HG03558 (cell line): Measurements from ENCODE around the gene GRID1.

Experiments used
- ATAC-seq: cut with Tn5 transposase; IDR thresholded peaks from one replicate; pipeline ENCODE4 v1.9.1; 2021; ENCODE audit warnings: moderate number of reproducible peaks; ENCODE audit not compliant: unreplicated experiment; ENCODE audit errors: extremely low read depth

The GRID1 gene

DNA sequence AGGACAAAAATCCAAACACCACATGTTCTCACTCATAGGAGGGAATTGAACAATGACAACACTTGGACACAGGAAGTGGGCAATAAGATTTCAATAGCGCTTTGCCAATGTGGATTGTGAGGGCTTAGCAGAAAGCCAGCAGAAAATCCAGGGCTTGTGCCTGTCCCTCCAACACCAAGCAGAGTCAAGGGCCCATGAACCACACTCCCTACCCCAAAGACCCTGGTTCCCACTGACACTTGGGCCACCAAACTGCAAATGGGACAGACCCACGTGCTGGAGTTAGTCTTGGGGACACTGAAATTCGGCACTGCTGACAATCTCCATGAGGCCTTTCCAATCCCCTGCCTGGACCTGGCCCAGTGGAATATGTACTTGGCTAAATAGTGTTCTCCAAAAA lies 67.0 kb downstream of the GRID1 start:
- ATAC-seq, result no peak

DNA sequence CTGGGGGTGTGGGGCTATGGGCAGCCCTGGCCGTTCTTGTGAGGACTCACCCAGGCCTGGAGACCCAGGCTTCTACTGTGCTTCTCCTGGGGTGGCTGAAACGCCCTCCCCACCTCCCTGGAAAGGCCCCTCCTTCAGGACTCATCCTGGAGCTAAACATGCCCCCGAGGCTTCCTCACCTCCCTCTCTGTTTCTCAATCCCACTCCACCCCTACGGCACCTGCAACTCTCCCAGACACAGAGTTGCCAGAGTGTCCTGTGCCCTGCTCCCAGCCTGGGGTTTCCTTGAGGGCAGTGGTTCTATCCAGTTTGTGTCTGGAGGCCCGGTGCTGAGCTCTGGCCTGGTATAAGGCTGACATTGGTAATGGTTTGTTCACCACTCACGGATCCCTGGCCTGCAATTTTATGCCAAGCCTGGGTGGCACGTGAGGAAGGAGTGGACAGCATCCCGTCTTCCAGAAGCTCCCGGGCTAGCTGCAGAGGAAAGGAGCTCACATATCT lies 68.0 kb downstream of the GRID1 start:
- no peak for ATAC-seq

DNA sequence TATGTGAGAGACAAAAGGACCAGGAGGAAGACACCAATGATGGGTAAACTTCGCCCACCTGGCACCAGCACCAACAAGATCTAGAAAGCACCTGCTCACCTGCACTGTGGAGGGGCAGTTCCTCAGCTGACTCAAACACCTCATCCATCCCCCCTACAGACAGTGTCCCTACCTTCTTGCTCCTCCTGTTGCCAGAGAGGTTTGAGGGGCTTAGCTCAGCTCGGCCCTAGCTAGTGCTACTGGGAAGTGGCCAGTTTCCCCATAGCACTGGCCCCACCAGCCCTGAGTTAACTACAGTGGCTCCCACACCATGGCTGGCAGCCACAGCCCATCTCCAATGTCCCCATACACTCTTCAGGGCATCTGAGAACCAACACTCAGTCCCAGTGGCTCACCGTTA lies 70.8 kb downstream of the GRID1 start:
- no peak for ATAC-seq

DNA sequence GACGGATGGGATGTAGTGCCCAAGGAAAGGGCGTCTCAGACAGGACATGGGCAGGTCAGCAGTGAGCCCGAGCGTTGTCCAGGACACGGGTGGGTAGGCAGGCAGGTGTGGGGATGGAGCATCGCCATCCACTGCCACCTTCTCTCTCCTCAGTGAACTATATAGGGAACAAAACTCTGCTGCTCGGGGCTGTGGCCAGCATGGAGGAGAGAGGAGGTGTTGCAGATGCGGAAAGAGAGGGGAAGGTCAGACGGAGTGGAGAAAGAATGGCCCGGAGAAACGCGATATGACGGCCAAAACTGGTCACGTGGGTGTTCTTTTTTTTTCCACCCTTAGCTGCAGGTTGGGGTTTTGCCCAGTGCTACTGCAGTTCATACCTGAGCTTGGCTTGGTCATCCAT lies 71.2 kb downstream of the GRID1 start:
- ATAC-seq, result no peak

DNA sequence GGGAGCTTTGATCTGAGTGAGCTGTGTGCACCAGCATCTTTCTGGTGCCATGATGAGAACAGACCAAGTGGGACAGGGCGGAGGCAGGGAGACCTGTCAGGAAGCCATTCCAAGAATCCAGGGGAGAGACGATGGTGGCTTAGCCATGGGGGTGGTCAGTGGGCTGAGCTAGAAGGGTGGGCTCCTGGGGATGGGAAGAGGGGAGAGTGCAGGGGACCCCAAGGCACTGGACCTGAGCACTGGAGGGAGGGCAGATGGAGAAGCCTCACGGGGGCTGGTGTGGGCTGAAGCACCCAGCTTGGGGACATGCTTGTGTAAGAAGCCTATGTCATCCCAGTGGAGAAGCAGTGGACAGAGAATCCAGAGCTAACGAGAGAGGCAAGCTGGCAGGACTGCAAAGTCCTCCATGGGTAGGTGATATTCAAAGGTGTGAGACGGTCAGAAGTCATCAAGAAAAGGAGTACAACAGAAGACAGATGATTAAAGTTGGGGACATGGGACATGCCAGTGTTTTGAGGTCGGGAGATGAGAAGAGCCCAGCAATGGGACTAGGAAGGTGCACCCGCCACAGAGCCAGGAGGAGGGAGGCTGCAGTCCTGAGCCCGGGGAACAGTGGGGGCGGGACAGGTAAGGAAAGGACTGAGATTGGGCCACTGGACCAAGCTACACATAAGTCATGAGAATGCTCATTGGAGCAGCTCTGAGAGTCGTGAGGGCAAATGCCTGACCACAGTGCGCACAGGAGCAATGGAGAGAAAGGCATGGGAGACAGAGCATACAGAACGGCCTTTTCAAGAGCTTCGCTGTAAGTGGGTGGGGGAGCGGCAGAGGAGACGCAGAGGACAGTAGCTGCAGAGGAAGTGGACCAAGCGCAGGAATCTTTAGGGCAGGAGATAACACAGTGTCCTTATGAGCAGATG lies 72.0 kb downstream of the GRID1 start:
- no peak for ATAC-seq

DNA sequence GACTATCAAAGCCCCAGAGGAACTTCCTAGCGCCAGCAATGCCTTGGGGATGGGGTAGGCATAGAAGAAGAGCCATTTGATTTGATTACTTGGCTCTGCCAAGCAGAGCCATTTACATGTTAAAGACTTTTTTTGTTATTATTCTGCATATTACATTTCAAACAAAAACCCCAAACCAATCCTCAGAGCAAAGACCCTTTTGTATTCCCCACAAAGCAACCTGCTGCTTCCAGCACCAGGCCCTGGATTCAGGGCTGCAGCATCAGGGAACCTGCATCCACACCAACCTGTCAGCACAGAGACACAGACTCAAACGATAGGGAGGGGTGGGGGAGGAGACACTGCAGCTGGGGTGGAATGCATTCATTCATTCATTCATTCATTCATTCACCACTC lies 73.2 kb downstream of the GRID1 start:
- no peak for ATAC-seq

DNA sequence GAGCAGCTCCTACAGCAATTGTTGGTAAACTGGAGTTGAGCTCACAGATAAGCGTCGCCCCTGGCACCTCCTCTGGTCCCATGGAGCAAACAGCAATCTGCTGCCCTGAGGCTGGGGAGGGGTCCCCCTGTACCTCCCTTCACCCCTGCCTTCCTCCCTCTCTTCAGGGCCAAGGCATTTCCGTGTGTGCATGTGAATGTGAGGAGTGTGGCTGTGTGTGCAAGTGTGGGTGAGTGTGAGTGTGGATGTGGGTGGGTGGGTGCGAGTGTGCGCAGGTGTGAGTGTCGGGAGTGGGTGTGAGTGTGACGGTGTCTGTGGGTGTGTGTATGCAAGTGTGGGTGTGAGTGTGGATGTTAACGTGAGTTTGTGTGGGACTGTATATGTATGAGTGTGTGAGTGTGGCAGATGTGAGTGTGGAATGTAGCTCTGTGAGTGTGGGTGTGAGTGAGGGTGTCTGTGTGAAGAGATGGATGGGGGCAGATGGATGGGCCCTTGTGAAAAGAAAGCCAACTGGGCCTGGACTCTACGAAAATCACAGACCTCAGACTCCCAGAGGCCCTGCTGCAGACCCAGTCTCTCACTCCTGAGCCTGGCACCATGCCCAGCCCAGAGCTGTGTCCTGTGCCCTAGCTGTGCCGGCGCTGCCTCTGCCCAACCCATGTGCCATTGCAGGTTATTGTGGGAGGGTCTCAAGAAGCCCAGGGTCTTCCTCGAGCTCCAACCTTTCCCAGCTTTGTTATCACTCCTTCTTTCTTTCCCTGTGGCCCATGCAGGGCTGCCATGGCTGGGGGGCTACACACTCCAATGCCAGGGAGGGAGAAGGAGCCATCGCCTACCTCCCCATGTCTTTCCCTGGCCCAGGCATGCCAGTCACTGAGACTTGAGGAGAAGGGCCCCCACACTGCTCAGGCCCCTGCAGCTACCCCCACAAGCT lies 73.9 kb downstream of the GRID1 start:
- no peak for ATAC-seq

DNA sequence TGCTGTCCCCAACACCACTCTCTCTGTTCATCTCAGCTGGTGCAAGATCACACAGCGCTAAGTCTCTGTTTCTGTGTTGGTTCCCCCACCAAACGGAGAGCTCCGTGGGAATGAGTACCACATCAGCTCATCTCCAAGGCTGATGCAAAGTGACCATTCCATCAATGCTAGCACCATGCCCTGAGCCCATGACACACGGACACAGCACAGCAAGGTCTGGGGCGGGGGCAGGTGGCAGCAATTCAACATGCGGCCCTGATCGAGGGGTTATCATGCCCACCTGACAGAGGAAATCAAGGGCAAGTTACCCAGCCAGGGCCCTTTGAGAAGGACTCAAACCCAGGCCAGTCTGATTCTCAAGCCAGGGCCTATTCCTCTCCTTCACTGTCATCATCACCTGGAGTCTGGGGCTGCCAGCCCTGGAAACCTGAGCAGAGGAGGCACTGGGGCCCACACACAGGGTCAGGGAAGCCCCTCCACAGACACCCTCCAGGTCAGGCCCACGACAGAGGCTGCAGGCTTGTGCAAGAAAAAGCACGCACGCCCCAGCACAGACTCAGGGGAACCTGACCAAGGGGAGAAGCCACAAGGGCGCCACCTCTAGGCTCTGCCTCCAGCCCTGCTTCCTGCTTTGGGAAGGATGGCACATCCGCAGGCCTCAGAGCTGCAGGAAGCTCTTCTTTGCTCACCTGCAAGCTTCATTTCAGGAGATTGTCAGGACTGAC lies 74.8 kb downstream of the GRID1 start:
- ATAC-seq, result no peak

DNA sequence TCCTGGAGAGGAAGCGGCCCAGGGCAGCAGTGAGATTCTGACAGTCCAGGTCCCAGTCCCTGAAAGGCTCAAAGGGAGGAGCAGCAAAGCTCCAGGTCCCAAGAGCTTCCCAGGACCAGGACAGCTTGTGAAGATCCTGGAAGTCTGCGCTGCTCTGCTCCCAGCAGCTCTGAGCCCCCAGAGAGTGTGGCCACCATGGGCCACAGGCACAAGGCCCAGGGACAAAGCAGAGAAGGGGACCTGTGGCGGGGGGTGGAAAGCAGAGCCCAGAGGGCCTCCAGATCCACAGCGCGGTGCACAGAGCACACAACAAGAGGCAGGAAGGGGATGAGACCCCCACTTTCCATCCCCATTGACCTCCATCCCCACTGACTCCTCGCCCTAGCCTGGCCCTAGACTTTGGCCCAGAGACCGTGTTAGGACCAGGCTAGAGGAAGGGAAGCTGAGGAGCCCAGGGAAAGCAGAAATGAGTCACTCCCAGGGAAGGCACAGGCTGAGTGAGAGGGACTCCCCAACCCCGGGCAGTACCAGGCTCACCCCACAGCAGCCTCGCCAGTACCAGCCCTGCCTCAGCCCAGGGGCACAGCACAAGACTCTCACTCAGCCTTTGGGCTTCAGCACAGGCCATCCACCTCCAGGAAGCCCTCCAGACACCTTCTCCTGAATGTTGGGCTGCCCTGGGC lies 75.5 kb downstream of the GRID1 start:
- no peak for ATAC-seq

DNA sequence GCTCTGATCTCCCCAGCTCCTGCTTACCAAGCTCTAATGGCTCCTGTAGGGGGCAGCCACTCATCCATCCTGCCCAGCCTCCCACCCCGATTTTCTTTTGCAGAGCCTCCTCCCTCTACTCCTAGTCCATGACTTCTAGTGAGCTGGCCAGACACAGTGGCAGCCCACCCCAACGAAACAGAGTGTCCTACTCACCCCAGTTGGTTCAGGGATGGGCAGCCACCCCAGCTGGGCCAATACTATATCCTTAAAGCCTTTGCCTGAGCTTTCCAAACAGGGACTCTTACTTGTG lies 77.1 kb downstream of the GRID1 start:
- no peak for ATAC-seq

DNA sequence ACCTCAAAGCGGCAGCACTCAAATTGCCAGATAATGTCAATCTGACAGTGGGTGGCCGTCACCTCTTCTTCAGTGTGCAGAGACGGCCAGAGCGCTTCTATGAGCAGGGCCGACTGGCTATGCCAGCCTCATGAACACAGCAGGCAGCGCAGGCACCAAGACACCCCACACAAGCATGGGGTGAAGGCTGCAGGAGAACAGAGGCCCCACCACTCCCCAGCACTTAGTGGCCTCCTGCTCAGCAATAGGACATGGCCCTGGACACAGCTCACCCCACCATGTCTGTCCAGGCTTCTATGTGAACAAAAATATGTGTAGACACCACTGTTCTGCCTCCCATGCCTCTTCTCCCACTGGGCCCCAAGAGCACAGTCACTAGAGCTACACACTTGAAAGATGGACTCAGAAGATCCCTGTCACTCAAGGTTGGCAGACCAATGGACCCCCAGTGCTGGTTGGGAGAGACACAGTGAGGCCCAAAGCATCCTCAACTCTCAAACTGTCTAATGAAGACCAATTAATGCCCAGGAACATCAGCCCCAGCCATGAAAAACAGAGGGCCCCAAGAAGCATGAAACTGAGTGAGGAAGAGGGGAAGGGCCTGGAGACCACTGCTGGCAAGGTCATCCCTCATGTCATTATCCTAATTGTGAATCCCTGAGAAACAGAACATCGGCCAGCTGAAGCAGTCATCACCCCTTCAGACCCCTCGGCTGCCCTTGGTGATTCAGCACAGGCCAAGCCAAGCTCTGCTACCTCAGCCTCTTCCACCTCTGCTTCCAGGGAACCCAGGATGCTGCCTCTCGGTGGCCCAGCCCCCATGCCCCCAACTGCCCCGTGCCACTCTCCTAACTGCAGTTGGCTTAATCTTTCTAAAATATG lies 77.7 kb downstream of the GRID1 start:
- ATAC-seq, result no peak

DNA sequence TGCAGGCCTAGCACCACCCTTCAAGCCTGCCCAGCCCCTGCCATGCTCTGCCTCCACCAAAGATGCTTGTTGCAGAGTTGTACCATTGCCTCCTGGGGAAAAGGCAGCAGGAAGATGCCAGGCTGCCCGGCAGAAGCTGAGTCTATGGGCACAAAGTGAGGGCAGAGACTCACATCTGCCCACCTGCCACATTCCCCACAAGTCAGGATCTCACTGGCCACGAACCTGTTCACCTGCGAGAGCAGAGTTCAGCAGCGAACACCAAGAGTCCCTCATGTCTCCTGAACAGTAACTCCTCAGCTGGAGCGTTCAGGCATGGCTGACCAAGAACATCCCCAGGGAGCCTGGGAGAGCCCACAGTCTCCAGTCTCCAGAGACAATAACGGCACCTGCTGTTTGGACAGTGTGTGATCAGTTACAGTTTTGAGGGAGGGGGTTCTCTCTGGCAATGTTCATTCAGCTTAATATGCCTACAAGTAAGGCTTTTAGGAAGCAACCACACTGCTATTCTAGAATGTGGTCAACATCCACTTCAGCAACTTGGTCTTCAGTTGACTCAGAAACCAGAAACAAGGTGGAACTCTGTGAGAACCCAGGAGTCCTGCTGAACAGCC lies 78.5 kb downstream of the GRID1 start:
- no peak for ATAC-seq

DNA sequence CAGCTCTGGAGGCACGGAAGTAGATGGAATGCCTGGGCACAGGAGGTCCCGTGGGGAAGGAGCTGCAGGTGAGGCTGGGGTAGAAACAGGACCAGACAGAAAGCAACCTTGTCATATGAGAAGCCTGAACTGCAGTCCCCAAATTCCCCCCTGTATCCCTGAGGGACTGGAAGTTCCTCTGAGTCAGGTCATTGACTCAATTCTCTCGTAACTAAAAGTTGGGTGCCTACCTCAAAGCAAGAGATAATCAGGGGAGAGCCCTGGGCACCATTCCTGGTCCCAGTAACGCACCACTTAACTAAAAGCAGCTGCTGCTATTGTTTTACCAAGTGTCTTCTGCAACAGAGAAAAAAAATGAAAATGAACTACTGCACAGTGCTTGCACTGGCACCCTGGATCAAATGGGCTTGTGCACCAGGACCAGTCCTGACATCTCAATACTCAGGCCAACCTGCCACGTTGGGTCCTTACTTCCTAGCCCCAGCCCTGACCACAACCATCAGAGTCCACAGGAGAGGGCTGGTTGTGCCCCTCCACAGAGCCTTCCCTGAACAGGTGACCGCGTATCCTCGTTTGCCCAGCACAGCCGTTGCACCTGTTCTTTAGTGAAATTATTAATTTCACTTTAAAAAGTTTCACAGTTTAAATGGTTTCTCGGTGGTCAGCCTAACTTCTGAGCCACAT lies 79.3 kb downstream of the GRID1 start:
- ATAC-seq, result no peak

DNA sequence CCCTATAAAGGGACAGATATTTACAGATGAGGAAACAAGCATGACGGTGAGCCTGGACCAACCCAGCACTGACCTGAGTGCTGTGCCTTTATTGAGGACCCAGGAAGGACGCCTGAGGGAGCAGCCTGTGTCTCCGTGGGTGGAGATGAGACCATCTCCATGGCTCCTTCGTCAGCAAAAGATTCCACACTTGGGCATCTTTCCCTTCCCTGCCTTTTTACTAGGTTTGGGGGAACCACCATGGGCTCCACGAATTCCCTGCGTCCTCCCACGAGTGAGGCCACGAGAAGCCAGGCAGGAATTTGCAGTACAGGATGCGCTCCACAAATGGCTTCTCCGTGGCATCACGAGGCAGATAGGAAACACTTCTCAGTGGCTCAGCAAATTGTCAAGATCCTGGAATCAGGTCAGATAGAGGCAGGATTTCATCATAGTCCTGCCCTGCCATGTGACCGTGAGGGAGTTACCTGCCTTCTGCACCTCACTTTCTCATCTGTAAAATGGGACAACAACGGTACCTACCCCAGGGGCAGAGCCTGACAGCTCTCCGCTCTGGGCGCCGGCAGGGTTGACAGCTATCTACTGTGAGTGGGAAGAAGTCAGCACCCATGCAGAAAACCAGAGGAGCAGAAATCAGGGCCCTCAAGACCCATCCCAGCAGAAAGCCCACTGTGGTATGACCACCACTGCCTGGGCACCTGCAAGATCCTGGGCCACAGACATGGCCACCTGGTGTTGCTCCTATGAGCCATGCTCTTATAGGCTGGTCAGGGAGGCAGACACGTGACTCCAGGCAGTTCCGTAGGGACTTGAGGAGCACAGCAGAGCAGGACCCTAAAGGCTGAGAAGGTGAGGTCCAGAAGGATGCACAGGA lies 80.1 kb downstream of the GRID1 start:
- ATAC-seq, result no peak

DNA sequence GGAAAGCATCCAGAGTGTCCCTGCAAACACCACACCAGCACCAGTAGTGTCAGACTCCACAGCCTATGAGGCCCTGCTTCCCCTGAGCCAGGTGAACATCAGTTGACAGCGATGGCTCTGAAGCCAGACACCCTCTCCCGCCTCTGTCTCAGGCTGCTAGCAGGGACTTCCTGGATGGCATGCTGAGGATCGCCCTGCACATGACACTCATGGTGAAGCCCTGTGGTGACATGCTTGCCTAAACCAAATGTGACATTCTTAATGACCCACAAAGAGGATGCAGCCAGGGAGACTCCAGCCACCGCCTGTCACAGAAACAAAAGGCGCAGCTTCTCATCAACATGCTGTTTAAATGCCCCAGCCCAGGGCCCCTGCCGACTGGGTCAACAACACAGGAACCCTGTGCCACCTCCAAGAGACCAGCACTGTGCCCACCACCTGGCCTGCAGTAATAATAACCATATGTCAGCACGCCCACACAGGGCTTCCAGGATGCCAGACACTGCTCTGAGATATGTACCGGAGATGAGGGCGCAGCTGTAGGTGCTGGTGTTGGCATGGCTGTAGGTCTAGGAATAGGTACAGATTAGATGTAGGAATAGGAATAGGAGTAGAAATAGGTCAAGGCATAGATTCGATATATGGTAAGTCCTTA lies 81.3 kb downstream of the GRID1 start:
- no peak for ATAC-seq

DNA sequence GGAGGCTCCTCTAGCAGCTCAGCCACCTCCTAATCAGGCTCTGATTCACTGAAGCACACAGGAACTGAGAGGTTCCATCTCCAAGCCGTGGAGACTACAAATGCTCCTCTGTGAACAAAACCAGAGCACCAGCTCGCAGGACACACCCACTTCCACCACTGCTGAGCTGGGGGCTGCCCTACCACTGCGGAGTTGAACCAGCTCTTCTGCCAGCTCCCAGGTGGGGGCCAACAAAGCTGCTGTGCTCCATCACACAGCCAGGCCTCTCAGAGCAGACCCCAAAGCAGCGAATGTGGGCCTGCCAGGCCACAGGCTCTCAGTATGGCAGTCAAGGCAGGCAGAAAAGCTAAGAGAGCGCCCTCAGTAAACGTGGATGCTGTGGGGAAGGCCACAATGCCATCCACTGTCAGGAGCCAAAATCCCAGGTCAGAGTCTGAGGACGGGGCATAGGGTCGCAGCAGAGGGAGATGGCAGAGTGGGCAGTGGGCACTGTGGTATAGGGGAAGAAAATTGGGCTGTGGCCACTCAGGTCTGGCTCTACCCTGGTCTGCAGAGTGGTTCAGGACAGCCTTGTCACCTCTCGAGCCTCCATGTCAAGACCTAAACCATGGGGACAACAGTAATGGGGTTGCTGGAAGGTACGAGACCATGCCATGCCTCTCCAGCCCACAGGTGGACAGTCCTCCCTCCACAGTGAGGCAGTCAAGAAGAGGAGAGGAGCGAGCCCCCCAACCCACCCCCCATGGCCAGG lies 82.1 kb downstream of the GRID1 start:
- ATAC-seq, result no peak
